Measurements from ENCODE around the gene EFCAB13. TPM values are rescaled to one million over a fixed set of nuclear protein-coding genes. Genes with fewer than 3 reads are reported as not detected.
"Not testable (repeated sequence)": the region's sequence is repeated elsewhere in the genome, so short reads cannot be mapped to it uniquely, and the experiment has no call there.

The EFCAB13 gene
- total RNA-seq, 3 donors from 2014 or later: 8.8 to 16.4 (median 10.8) TPM

- Histone ChIP-seq H3K4me3 (no peak overlapping the region), H3K27me3 (no peaks in the 10 kb centered on the region), H3K9me3 (no peaks in the 10 kb centered on the region), H3K27ac (no peak overlapping the region), H3K36me3 (no peaks in the 10 kb centered on the region), H3K4me1 (no peaks in the 10 kb centered on the region)
- DNase-seq (ENCODE audit: low spot score in 2 of 2): no peak
- intact Hi-C loops (cut with DNase I; ENCODE audit: low total_unique reads): no loop called here
- TF ChIP-seq POLR2A (IDR thresholded peaks at IDR 0.05) (no peak), CTCF (IDR thresholded peaks at IDR 0.05) (no peak), POLR2AphosphoS5 (IDR thresholded peaks at IDR 0.05) (no peak)
Measured at GRCh38 chr17:47465165-47465564, 141.4 kb downstream of the EFCAB13 start.

- intact Hi-C loops (cut with DNase I; ENCODE audit: low total_unique reads); H3K4me3 ChIP-seq; DNase-seq (ENCODE audit: low spot score in 2 of 2); H3K36me3 ChIP-seq; H3K27me3 ChIP-seq; H3K4me1 ChIP-seq; H3K27ac ChIP-seq; H3K9me3 ChIP-seq: not testable (repeated sequence)
Measured at GRCh38 chr17:47466976-47467375, 143.2 kb downstream of the EFCAB13 start.

- TF ChIP-seq CTCF (IDR thresholded peaks at IDR 0.05) (no peak), POLR2AphosphoS5 (IDR thresholded peaks at IDR 0.05) (no peak), POLR2A (IDR thresholded peaks at IDR 0.05) (no peak)
- no peak overlapping the region for H3K27ac ChIP-seq
- H3K4me1 ChIP-seq: no peaks in the 10 kb centered on the region
- intact Hi-C loops (cut with DNase I; ENCODE audit: low total_unique reads): no loop called here
- H3K9me3 ChIP-seq: no peaks in the 10 kb centered on the region
- no peak for DNase-seq (ENCODE audit: low spot score in 2 of 2)
- H3K27me3 ChIP-seq: no peaks in the 10 kb centered on the region
- H3K4me3 ChIP-seq: no peak overlapping the region
- no peaks in the 10 kb centered on the region for H3K36me3 ChIP-seq
Measured at GRCh38 chr17:47470836-47471235, 147.1 kb downstream of the EFCAB13 start.

- H3K36me3 ChIP-seq; intact Hi-C loops (cut with DNase I; ENCODE audit: low total_unique reads); H3K9me3 ChIP-seq; H3K4me3 ChIP-seq; H3K4me1 ChIP-seq; H3K27me3 ChIP-seq; DNase-seq (ENCODE audit: low spot score in 2 of 2); H3K27ac ChIP-seq: not testable (repeated sequence)
Measured at GRCh38 chr17:47472073-47472472, 148.3 kb downstream of the EFCAB13 start.

Other genes starting within 250 kb of the EFCAB13 start
- gene CDC27, start 134.7 kb upstream of the EFCAB13 start, total RNA-seq: 10 to 100 TPM; 63.2 to 73.7 (median 65.0) TPM
- not detected for gene MYL4, start 114.6 kb upstream of the EFCAB13 start, total RNA-seq
- gene ITGB3, start 70.1 kb upstream of the EFCAB13 start, total RNA-seq: 10 to 100 TPM in 2 of 3 donors, 1 to 10 TPM in 1; 3.8 to 29.8 (median 14.6) TPM
- gene NPEPPS, start 207.2 kb downstream of the EFCAB13 start, total RNA-seq: 100 to 1,000 TPM; 106 to 130 (median 117) TPM